Uterus (tissue), 2 donors: ENCODE measurements around the gene WDFY4.

Source experiments
- POLR2A ChIP-seq, 2 donors: fragments of 450-650 bp; IDR thresholded peaks; one replicate each; pipeline ENCODE4 v1.6.1; 2016; ENCODE audit warnings: antibody characterized with exemption in 2 of 2, mild to moderate bottlenecking in 1 of 2, moderate library complexity in 1 of 2
- TF ChIP-seq, protein P1 (sequence below), 4 experiments: fragments of 200-600 bp in 2 of 4; fragments of 450-650 bp in 2 of 4; sonication (generic) in 2 of 4; IDR thresholded peaks; one replicate each; pipeline ENCODE4 v1.5.1; 2016 to 2019; ENCODE audit warnings: antibody characterized with exemption in 4 of 4, mild to moderate bottlenecking in 2 of 4, moderate library complexity in 1 of 4

GRCh38 chr10:48805848-48806247, 121.2 kb downstream of the WDFY4 start:
- no peak for TF ChIP-seq POLR2A (IDR thresholded peaks at IDR 0.05)
- TF ChIP-seq, protein P1, sequence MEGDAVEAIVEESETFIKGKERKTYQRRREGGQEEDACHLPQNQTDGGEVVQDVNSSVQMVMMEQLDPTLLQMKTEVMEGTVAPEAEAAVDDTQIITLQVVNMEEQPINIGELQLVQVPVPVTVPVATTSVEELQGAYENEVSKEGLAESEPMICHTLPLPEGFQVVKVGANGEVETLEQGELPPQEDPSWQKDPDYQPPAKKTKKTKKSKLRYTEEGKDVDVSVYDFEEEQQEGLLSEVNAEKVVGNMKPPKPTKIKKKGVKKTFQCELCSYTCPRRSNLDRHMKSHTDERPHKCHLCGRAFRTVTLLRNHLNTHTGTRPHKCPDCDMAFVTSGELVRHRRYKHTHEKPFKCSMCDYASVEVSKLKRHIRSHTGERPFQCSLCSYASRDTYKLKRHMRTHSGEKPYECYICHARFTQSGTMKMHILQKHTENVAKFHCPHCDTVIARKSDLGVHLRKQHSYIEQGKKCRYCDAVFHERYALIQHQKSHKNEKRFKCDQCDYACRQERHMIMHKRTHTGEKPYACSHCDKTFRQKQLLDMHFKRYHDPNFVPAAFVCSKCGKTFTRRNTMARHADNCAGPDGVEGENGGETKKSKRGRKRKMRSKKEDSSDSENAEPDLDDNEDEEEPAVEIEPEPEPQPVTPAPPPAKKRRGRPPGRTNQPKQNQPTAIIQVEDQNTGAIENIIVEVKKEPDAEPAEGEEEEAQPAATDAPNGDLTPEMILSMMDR (IDR thresholded peaks at IDR 0.05): no peak
